OCI-LY1 (cell line): Measurements from ENCODE around the gene ANTXRL.
"Not testable (repeated sequence)": the region's sequence is repeated elsewhere in the genome, so short reads cannot be mapped to it uniquely, and the experiment has no call there.

Source experiments
- H2AFZ ChIP-seq: fragments of 200-600 bp; sonication (generic), shearing (Covaris generic); 2 replicates; pipeline ENCODE4 v1.6.0; 2014; ENCODE audit warnings: antibody characterized with exemption, mild to moderate bottlenecking, low read length
- H3F3A ChIP-seq: fragments of 200-600 bp; sonication (generic), shearing (Covaris generic); 2 replicates; pipeline ENCODE4 v1.6.0; 2014; ENCODE audit warnings: mild to moderate bottlenecking, antibody characterized with exemption, low read length, moderate library complexity; ENCODE audit not compliant: insufficient read depth
- H3K27ac ChIP-seq: fragments of 200-600 bp; sonication (generic); 2 replicates; pipeline ENCODE4 v1.5.1; 2014; ENCODE audit warnings: low read length, mixed run types, mild to moderate bottlenecking, low read depth; ENCODE audit not compliant: poor library complexity, severe bottlenecking
- H3K27me3 ChIP-seq: fragments of 200-600 bp; sonication (generic); 2 replicates; pipeline ENCODE4 v1.6.0; 2014; ENCODE audit warnings: antibody characterized with exemption, mild to moderate bottlenecking, low read length, moderate library complexity; ENCODE audit not compliant: insufficient read depth
- H3K36me3 ChIP-seq: fragments of 200-600 bp; sonication (generic); 2 replicates; pipeline ENCODE4 v1.6.1; 2014; ENCODE audit warnings: mild to moderate bottlenecking, antibody characterized with exemption, low read length, moderate library complexity, mixed read lengths; ENCODE audit not compliant: insufficient read depth
- H3K4me1 ChIP-seq: fragments of 200-600 bp; sonication (generic); 2 replicates; pipeline ENCODE4 v1.5.1; 2014; ENCODE audit warnings: mild to moderate bottlenecking, low read length, moderate library complexity; ENCODE audit not compliant: insufficient read depth, severe bottlenecking
- H3K4me2 ChIP-seq: fragments of 200-600 bp; sonication (generic), shearing (Covaris generic); 2 replicates; pipeline ENCODE4 v1.6.1; 2014; ENCODE audit warnings: low read length
- H3K4me3 ChIP-seq: fragments of 200-600 bp; sonication (generic); 2 replicates; pipeline ENCODE4 v1.5.1; 2014; ENCODE audit warnings: low read length, low read depth, mild to moderate bottlenecking, mixed read lengths; ENCODE audit not compliant: poor library complexity, severe bottlenecking
- H3K79me2 ChIP-seq: fragments of 200-600 bp; shearing (Covaris generic); 2 replicates; pipeline ENCODE4 v1.6.1; 2016; ENCODE audit warnings: mixed run types, low read length, mixed read lengths; ENCODE audit not compliant: insufficient read depth
- H3K9ac ChIP-seq: fragments of 200-600 bp; sonication (generic), shearing (Covaris generic); 2 replicates; pipeline ENCODE4 v1.6.1; 2014; ENCODE audit warnings: mild to moderate bottlenecking, low read length, mixed read lengths
- H3K9me2 ChIP-seq: fragments of 200-600 bp; sonication (generic), shearing (Covaris generic); 2 replicates; pipeline ENCODE4 v1.6.1; 2014; ENCODE audit warnings: low read depth, mild to moderate bottlenecking, low read length, mixed read lengths
- H3K9me3 ChIP-seq: fragments of 200-600 bp; shearing (Covaris generic); 2 replicates; pipeline ENCODE4 v1.6.1; 2014; ENCODE audit warnings: low read length, mixed read lengths
- H4K20me1 ChIP-seq: fragments of 200-600 bp; sonication (generic), shearing (Covaris generic); 2 replicates; pipeline ENCODE4 v1.6.0; 2016; ENCODE audit warnings: mild to moderate bottlenecking, low read length; ENCODE audit not compliant: insufficient read depth
- EZH2 ChIP-seq: fragments of 200-600 bp; sonication (generic), shearing (Covaris generic); IDR thresholded peaks from 2 replicates; pipeline ENCODE4 v1.8.0; 2017; ENCODE audit warnings: borderline replicate concordance, mixed run types, mild to moderate bottlenecking, antibody characterized with exemption, low read length, moderate library complexity, mixed read lengths
- TF ChIP-seq, protein P1 (sequence below): fragments of 200-600 bp; sonication (generic), shearing (Covaris generic); IDR thresholded peaks from 2 replicates; pipeline ENCODE4 v1.5.1; 2017; ENCODE audit warnings: mild to moderate bottlenecking, antibody characterized with exemption, low read length, moderate library complexity, mixed read lengths

The ANTXRL gene

DNA sequence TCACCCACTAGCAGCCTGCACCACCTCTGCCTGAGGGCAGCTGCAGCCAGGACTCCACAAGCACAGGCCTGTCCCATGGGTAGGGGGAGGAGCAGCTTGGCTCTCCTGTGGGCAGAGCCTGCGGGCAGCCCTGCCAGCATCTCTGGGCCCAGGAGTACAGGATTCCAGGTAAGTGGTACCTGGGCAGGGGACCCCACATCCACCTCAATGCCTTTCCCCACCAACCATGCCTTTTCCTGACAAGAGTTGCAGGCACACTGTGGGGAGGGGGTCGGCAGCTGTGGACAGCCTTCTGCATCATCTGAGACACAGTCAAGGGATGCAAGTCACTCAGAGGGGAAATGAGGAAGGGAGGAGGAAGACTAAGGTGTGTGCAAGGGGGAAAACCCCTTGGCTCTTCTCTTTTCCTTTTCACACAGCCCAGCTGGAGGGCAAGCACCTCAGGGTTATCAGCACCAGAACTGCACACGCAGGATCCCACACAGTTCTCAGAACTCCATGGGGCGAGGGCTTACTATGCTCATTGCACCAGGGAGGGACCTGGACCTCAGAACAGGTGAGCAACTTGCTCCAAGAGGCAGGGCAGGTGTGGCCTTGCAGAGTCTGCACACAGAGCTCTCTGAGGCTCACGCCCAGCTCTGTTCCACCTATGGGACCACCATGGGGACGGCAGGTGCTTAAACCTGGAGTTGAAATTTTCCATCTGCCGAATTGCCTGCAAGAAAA is 16.5 kb upstream of the ANTXRL start:
- no peaks in the 10 kb centered on the region for H3K9me3 ChIP-seq
- TF ChIP-seq, protein P1, sequence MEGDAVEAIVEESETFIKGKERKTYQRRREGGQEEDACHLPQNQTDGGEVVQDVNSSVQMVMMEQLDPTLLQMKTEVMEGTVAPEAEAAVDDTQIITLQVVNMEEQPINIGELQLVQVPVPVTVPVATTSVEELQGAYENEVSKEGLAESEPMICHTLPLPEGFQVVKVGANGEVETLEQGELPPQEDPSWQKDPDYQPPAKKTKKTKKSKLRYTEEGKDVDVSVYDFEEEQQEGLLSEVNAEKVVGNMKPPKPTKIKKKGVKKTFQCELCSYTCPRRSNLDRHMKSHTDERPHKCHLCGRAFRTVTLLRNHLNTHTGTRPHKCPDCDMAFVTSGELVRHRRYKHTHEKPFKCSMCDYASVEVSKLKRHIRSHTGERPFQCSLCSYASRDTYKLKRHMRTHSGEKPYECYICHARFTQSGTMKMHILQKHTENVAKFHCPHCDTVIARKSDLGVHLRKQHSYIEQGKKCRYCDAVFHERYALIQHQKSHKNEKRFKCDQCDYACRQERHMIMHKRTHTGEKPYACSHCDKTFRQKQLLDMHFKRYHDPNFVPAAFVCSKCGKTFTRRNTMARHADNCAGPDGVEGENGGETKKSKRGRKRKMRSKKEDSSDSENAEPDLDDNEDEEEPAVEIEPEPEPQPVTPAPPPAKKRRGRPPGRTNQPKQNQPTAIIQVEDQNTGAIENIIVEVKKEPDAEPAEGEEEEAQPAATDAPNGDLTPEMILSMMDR, result no peak
- no peak for TF ChIP-seq EZH2
- H3K79me2 ChIP-seq, result no peaks in the 10 kb centered on the region
- H3K4me3 ChIP-seq, result peak overlapping the region; percentile 79
- no peak overlapping the region for H2AFZ ChIP-seq
- H4K20me1 ChIP-seq, result no peaks in the 10 kb centered on the region
- H3K4me1 ChIP-seq, result peaks cover 67% of the 10 kb centered on the region
- H3K27me3 ChIP-seq, result no peaks in the 10 kb centered on the region
- H3K9me2 ChIP-seq, result no peaks in the 10 kb centered on the region
- H3K36me3 ChIP-seq, result no peaks in the 10 kb centered on the region
- peak overlapping the region; percentile 96 for H3K4me2 ChIP-seq
- H3K27ac ChIP-seq, result peak overlapping the region; percentile 90
- H3F3A ChIP-seq, result no peaks in the 10 kb centered on the region
- peak overlapping the region; percentile 87 for H3K9ac ChIP-seq

DNA sequence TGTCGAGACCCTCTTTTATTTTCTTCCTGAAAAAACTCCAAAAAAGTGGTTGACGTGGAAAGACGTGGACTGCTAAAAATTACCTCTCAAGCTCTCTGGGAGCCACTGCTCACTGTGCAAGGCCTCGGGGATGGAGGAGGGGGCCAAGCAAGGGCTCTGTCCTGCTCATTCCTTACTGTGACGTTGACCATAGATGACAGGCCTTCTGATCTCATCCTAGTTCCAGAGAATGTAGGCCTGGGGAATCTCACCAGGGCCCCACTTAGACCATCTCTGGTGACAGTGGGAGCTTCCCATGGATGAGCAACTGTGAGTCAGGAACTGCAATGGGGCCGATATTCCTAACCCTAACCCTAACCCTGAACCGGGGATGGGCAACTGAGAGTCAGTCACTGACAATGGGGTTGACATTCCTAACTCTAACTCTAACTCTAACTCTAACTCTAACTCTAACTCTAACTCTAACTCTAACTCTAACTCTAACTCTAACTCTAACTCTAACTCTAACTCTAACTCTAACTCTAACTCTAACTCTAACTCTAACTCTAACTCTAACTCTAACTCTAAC is 15.8 kb upstream of the ANTXRL start:
- Histone ChIP-seq H3K4me1 (peaks cover 60% of the 10 kb centered on the region), H3K27ac (peak overlapping the region; percentile 90)
- H2AFZ ChIP-seq, H4K20me1 ChIP-seq, H3K9me3 ChIP-seq, H3F3A ChIP-seq, H3K79me2 ChIP-seq, H3K4me2 ChIP-seq, H3K9me2 ChIP-seq, H3K27me3 ChIP-seq, H3K36me3 ChIP-seq, H3K9ac ChIP-seq, H3K4me3 ChIP-seq: not testable (repeated sequence)

DNA sequence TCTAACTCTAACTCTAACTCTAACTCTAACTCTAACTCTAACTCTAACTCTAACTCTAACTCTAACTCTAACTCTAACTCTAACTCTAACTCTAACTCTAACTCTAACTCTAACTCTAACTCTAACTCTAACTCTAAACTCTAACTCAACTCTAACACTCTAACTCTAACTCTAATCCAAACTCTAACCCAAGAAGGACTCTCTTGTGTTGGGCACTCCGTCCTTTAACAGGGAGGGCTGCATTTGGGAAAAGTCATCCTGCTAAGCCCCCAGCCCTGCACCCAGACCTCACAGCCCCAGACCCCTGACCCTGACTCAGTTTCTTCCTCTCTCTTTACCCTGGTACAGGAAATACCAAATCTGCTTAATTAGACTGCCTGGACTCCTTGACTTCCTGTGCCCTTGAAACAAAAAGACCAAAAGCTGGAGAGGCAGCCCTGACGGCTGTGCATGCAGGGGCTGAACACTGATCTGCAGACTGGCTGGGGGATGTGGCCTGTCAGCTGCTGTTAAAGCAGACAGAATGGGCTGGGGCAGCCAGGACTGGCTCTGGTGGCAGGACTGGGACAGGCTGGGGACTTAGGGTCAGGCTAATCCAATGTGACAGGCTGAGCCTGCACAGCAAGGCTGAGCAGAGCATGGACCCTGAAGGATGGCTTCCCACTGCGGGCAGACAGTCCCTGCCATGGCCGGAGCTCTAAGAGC is 14.8 kb upstream of the ANTXRL start:
- Histone ChIP-seq H3K27ac (peak overlapping the region; percentile 33), H3K4me1 (peaks cover 51% of the 10 kb centered on the region)
- not testable (repeated sequence) for H3K27me3 ChIP-seq, H4K20me1 ChIP-seq, H3K36me3 ChIP-seq, H3F3A ChIP-seq, H3K9ac ChIP-seq, H3K4me3 ChIP-seq, H2AFZ ChIP-seq, H3K79me2 ChIP-seq, H3K9me2 ChIP-seq, H3K4me2 ChIP-seq, H3K9me3 ChIP-seq

DNA sequence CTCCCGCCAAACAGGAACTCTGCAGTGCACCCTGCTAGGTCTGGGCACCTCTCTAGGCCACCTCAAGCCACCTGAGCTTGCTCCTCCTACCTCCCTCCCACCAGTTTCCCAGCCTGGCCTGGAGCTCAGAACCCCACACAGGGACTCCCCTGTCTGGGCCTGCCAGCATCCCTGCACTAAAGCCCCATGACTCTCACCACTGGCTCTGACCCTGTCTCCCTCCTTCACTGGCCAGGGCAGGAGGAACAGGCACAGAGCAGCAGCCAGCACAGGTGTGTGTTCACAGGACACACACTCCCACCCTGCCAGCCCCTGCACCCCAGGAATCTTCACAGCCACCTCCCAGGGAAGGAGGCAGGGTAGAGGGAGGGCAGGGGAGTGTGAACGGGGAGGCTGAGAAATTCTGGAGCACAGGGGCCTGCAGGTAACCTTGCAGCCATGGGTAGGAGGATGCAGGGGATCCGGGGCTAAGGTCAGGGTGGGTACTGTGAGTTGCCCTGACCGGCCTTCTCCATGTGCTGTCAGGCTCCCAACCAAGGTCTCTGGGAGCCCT is 13.9 kb upstream of the ANTXRL start:
- TF ChIP-seq, protein P1, result no peak
- no peak for TF ChIP-seq EZH2

More for the DNA sequence above, 13.9 kb upstream of the ANTXRL start:
- no peaks in the 10 kb centered on the region for H3F3A ChIP-seq
- H3K4me2 ChIP-seq, result no peak overlapping the region
- peaks cover 41% of the 10 kb centered on the region for H3K4me1 ChIP-seq
- H3K4me3 ChIP-seq, result no peak overlapping the region
- no peaks in the 10 kb centered on the region for H4K20me1 ChIP-seq
- no peaks in the 10 kb centered on the region for H3K36me3 ChIP-seq
- H2AFZ ChIP-seq, result no peak overlapping the region
- no peaks in the 10 kb centered on the region for H3K9me3 ChIP-seq
- H3K27me3 ChIP-seq, result no peaks in the 10 kb centered on the region
- no peak overlapping the region for H3K27ac ChIP-seq
- no peak overlapping the region for H3K9ac ChIP-seq
- no peaks in the 10 kb centered on the region for H3K9me2 ChIP-seq
- no peaks in the 10 kb centered on the region for H3K79me2 ChIP-seq
